ENCODE data around the gene RADIL.

RADIL gene

DNA sequence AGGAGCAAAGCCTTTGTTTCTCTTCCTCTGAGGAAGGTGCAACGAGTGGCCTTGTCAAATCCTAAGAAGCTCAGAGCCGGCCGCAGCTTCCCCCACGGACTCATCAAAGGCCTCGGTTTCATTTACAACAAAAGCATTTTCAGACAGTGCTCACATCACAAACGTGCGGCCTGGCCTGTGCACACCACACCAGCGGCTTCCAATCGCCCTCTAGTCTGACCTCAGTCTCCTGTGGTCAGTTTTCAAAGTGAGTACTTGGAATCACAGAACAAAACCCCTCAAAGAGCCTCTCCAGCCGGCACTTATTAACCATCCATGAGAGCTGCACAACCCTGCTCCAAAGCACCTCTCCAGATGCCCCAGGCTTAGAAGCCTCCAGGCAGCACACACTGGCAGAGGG is 3.3 kb downstream of the RADIL start:
- H3K27ac ChIP-seq: no peak overlapping the region
- TF ChIP-seq CTCF (IDR thresholded peaks at IDR 0.05): no peak
- TF ChIP-seq ZFX (IDR thresholded peaks at IDR 0.05; ENCODE audit: borderline replicate concordance): no peak

DNA sequence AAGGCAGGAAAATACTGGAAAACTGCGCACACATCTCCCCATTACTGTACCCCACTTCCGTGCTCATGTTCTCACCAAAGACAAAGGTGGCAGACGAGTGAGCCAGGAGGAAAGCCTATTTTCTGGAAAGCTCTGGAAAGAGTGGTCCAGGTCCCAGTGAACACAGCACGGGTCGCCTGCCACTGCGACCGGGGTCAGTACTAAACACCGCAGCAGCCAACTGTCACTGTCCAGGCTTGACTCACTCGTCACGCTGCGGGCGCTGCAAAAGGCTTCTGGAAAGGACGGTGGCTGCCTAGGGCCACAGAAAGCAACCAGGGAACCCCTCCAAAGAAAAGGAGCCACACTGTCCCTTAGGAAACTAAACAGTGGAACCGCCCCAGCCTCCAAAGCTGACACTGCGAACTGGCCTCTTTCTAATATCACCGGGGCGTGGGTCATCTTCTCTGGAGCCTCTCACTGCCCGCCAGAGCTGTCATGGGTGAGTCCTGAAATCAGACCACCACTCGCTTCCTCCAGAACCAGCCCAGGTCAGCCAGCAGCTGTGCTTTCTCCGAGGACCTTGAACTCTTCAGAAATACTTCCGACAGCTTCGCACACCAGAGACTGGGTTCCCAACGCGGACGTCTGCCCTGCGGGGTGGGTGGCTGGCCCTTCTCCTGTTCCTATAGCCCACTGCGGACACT is 4.0 kb downstream of the RADIL start:
- TF ChIP-seq ZFX (IDR thresholded peaks at IDR 0.05; ENCODE audit: borderline replicate concordance): no peak
- TF ChIP-seq CTCF (IDR thresholded peaks at IDR 0.05): no peak
- no peak overlapping the region for H3K27ac ChIP-seq

- H3K27ac ChIP-seq: no peak overlapping the region
These were observed 4.9 kb downstream of the RADIL start for GRCh38 chr7:4878336-4879335.

GRCh38 chr7:4876586-4876985 is 6.9 kb downstream of the RADIL start:
- no peak for TF ChIP-seq ZFX (IDR thresholded peaks at IDR 0.05; ENCODE audit: borderline replicate concordance)
- no peak for TF ChIP-seq CTCF (IDR thresholded peaks at IDR 0.05)
- H3K27ac ChIP-seq: no peak overlapping the region

More at GRCh38 chr7:4878336-4879335, 4.9 kb downstream of the RADIL start:
- no peak for TF ChIP-seq CTCF (IDR thresholded peaks at IDR 0.05)
- no peak for TF ChIP-seq ZFX (IDR thresholded peaks at IDR 0.05; ENCODE audit: borderline replicate concordance)

GRCh38 chr7:4875391-4875790 is 8.1 kb downstream of the RADIL start:
- H3K27ac ChIP-seq: no peak overlapping the region
- TF ChIP-seq ZFX (IDR thresholded peaks at IDR 0.05; ENCODE audit: borderline replicate concordance) (no peak), CTCF (IDR thresholded peaks at IDR 0.05) (no peak)

- TF ChIP-seq ZFX (IDR thresholded peaks at IDR 0.05; ENCODE audit: borderline replicate concordance) (no peak), CTCF (IDR thresholded peaks at IDR 0.05) (no peak)
- H3K27ac ChIP-seq: no peak overlapping the region
These were observed 10.2 kb downstream of the RADIL start for GRCh38 chr7:4873071-4873944.

All from 22Rv1 (cell line).